Liver (tissue), 3 donors: ENCODE data around the gene WDR27.

ENCODE experiments used
- FOXA1 ChIP-seq: IDR thresholded peaks from 2 replicates; pipeline ENCODE4 v1.6.1; 2016; ENCODE audit warnings: antibody characterized with exemption
- JUND ChIP-seq, 2 donors: IDR thresholded peaks; 2 replicates each; pipeline ENCODE4 v1.6.1; 2016; ENCODE audit warnings: antibody characterized with exemption in 2 of 2
- SP1 ChIP-seq: IDR thresholded peaks from 2 replicates; pipeline ENCODE4 v1.6.1; 2018; ENCODE audit warnings: antibody characterized with exemption, mild to moderate bottlenecking
- TF ChIP-seq, protein P1 (sequence below): IDR thresholded peaks from 2 replicates; pipeline ENCODE4 v1.6.1; 2016; ENCODE audit warnings: antibody characterized with exemption, mild to moderate bottlenecking
- TF ChIP-seq, protein P2 (sequence below): fragments of 150-350 bp; IDR thresholded peaks from 2 replicates; pipeline ENCODE4 v1.5.1; 2017; ENCODE audit warnings: improper control_type of control experiment, low read depth, low read length; ENCODE audit not compliant: missing input control
- TF ChIP-seq, protein P3 (sequence below): IDR thresholded peaks from 2 replicates; pipeline ENCODE4 v1.6.1; 2016; ENCODE audit warnings: antibody characterized with exemption
- TF ChIP-seq, protein P4 (sequence below): IDR thresholded peaks from 2 replicates; pipeline ENCODE4 v1.6.1; 2016; ENCODE audit warnings: antibody characterized with exemption
- donor health status: healthy.
- donor health status: healthy.

DNA sequence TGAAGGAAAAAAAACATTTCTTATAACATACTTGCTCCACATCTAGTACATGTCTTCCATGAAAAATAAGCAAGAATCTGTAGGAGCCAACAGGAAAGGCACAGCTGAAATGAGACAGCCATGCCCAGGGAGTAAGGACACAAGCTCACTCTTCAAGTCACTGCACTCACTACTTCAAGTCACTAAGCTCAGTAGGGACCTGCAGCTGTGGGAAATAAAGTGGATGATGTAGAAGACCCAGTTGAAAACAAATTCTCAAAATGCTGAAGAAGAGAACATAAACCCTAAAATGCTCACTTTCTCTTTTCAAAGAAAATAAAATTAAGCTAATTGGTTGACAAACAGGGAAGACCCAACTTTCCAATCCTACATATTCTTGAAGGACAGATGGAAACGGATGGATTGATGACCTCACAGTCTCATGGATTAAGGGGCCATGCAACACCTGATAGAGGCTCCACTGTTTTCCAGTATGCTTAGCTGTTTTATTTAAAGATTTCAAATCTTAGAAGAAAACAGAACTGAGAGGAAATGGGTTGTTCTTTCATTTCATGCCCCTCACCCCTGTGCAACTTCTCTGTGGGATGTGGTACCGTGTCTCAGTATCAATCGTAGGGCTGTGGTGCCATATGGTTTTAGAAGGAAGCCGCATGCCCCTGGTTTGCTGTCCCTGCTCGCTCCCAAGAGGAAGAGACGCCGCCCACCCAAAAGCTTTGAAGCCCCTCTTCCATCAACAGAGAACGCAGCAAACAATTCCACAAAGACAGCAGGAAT is 133.3 kb downstream of the WDR27 start:
- TF ChIP-seq, protein P1, sequence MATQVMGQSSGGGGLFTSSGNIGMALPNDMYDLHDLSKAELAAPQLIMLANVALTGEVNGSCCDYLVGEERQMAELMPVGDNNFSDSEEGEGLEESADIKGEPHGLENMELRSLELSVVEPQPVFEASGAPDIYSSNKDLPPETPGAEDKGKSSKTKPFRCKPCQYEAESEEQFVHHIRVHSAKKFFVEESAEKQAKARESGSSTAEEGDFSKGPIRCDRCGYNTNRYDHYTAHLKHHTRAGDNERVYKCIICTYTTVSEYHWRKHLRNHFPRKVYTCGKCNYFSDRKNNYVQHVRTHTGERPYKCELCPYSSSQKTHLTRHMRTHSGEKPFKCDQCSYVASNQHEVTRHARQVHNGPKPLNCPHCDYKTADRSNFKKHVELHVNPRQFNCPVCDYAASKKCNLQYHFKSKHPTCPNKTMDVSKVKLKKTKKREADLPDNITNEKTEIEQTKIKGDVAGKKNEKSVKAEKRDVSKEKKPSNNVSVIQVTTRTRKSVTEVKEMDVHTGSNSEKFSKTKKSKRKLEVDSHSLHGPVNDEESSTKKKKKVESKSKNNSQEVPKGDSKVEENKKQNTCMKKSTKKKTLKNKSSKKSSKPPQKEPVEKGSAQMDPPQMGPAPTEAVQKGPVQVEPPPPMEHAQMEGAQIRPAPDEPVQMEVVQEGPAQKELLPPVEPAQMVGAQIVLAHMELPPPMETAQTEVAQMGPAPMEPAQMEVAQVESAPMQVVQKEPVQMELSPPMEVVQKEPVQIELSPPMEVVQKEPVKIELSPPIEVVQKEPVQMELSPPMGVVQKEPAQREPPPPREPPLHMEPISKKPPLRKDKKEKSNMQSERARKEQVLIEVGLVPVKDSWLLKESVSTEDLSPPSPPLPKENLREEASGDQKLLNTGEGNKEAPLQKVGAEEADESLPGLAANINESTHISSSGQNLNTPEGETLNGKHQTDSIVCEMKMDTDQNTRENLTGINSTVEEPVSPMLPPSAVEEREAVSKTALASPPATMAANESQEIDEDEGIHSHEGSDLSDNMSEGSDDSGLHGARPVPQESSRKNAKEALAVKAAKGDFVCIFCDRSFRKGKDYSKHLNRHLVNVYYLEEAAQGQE, result no peak
- TF ChIP-seq, protein P2, sequence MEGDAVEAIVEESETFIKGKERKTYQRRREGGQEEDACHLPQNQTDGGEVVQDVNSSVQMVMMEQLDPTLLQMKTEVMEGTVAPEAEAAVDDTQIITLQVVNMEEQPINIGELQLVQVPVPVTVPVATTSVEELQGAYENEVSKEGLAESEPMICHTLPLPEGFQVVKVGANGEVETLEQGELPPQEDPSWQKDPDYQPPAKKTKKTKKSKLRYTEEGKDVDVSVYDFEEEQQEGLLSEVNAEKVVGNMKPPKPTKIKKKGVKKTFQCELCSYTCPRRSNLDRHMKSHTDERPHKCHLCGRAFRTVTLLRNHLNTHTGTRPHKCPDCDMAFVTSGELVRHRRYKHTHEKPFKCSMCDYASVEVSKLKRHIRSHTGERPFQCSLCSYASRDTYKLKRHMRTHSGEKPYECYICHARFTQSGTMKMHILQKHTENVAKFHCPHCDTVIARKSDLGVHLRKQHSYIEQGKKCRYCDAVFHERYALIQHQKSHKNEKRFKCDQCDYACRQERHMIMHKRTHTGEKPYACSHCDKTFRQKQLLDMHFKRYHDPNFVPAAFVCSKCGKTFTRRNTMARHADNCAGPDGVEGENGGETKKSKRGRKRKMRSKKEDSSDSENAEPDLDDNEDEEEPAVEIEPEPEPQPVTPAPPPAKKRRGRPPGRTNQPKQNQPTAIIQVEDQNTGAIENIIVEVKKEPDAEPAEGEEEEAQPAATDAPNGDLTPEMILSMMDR, result no peak
- TF ChIP-seq FOXA1 (no peak), JUND (IDR thresholded peaks at IDR 0.05) (no peak), SP1 (no peak)
- TF ChIP-seq, protein P3, sequence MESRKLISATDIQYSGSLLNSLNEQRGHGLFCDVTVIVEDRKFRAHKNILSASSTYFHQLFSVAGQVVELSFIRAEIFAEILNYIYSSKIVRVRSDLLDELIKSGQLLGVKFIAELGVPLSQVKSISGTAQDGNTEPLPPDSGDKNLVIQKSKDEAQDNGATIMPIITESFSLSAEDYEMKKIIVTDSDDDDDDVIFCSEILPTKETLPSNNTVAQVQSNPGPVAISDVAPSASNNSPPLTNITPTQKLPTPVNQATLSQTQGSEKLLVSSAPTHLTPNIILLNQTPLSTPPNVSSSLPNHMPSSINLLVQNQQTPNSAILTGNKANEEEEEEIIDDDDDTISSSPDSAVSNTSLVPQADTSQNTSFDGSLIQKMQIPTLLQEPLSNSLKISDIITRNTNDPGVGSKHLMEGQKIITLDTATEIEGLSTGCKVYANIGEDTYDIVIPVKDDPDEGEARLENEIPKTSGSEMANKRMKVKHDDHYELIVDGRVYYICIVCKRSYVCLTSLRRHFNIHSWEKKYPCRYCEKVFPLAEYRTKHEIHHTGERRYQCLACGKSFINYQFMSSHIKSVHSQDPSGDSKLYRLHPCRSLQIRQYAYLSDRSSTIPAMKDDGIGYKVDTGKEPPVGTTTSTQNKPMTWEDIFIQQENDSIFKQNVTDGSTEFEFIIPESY, result no peak
- TF ChIP-seq, protein P4, sequence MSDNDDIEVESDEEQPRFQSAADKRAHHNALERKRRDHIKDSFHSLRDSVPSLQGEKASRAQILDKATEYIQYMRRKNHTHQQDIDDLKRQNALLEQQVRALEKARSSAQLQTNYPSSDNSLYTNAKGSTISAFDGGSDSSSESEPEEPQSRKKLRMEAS, result no peak
